Stomach (tissue), 9 donors: ENCODE results near the gene E2F6. TPM values are rescaled to one million over a fixed set of nuclear protein-coding genes. Genes with fewer than 3 reads are reported as not detected.

Experiments
- DNase-seq, 2 donors: peaks; one replicate each; pipeline versions ENCODE4 v3.0.0 to v3.0.0-alpha.2; 2013 to 2019
- H3K27ac ChIP-seq, 5 donors: fragments of 200-600 bp in 4 of 5; sonication (generic) in 4 of 5; one replicate each; pipeline ENCODE4 v1.5.1; 2013 to 2019; ENCODE audit warnings: mild to moderate bottlenecking in 1 of 5, moderate library complexity in 1 of 5
- H3K27me3 ChIP-seq, 3 donors: fragments of 200-600 bp; sonication (generic); one replicate each; pipeline ENCODE4 v1.5.1; 2017 to 2019; ENCODE audit warnings: mixed run types in 1 of 3
- H3K36me3 ChIP-seq, 4 donors: fragments of 200-600 bp; sonication (generic); 1 replicate in 3 of 4; 2 replicates in 1 of 4; pipeline ENCODE4 v1.5.1; 2016 to 2019
- H3K4me1 ChIP-seq, 4 donors: fragments of 200-600 bp; sonication (generic); one replicate each; pipeline ENCODE4 v1.5.1; 2016 to 2019
- H3K4me3 ChIP-seq, 4 donors: fragments of 200-600 bp; sonication (generic) in 3 of 4; one replicate each; pipeline ENCODE4 v1.5.1; 2016 to 2019; ENCODE audit warnings: mild to moderate bottlenecking in 1 of 4
- H3K9me3 ChIP-seq, 4 donors: fragments of 200-600 bp; sonication (generic); one replicate each; pipeline ENCODE4 v1.5.1; 2016 to 2019
- EP300 ChIP-seq: sonication (generic); formaldehyde crosslinking; IDR thresholded peaks from one replicate; pipeline ENCODE4 v1.6.1; 2017; ENCODE audit warnings: antibody characterized with exemption
- POLR2A ChIP-seq, 4 donors: fragments of 450-650 bp; IDR thresholded peaks; one replicate each; pipeline ENCODE4 v1.6.1; 2016; ENCODE audit warnings: antibody characterized with exemption in 4 of 4, control low read depth in 2 of 4, mild to moderate bottlenecking in 1 of 4, moderate library complexity in 1 of 4
- POLR2AphosphoS5 ChIP-seq, 3 donors: sonication (generic); formaldehyde crosslinking; IDR thresholded peaks; one replicate each; pipeline ENCODE4 v1.6.1; 2016; ENCODE audit warnings: antibody characterized with exemption in 3 of 3
- WGBS, 5 donors: extraction: QIAGEN DNeasy Blood & Tissue Kit in 3 of 5; methylation state at CpG; one replicate each; pipeline versions ENCODE4 v1.1.5 to v1.1.7; 2013 to 2018; 5-methylcytosine and 5-hydroxymethylcytosine counted together
- intact Hi-C: fragments of 100-400 bp; cut with DNase I; formaldehyde crosslinking; loops from one replicate; pipeline ENCODE4 v1.15.1; 2023; ENCODE audit warnings: low total_unique reads
- polyA plus RNA-seq, 3 donors: library from polyadenylated mRNA; stranded (reverse); fragments of 200-250 nt; gene quantifications; one replicate each; pipeline ENCODE4 v1.2.3, GENCODE V29; 2013
- total RNA-seq, 5 donors: library from RNA; depleted of rRNA; stranded (reverse); fragments of >200 nt; gene quantifications; one replicate each; pipeline versions ENCODE4 v1.1.0 to v1.2.3, GENCODE V29; 2014 to 2016
- TF ChIP-seq, protein P1 (sequence below), 7 experiments: fragments of 450-650 bp in 4 of 7; fragments of 200-600 bp in 3 of 7; sonication (generic) in 3 of 7; IDR thresholded peaks; one replicate each; pipeline ENCODE4 v1.5.1; 2016 to 2019; ENCODE audit warnings: antibody characterized with exemption in 7 of 7, control low read depth in 2 of 7, mild to moderate bottlenecking in 1 of 7
- donor health status: healthy with polysubstance abuse.
- donor health status: Bipolar disorder and iron deficiency.
- donor health status: healthy.

Gene E2F6
- total and polyA plus RNA-seq, 8 donors: 0.58 to 32.1 (median 10.1) TPM

DNA sequence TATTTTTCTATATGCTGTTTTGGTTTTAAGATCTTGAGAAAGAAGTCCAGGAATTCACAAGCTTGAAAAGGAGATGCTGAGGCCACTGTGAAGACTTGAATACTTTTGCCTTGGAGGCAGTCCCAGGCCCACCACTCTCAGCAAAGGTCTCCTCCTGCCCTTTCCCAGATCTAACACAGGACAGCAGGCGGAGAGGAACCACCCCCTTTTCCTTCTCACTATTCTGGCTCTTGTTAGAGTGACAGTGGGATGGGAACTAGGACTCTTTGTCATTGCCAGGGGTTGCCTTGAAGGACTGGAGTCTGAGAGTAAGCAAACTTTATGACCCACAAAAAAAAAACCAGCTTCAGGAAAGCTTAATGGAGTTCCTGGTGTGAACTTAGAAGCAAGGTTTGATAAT is 54.7 kb downstream of the E2F6 start:
- Histone ChIP-seq H3K27me3 (no peaks in the 10 kb centered on the region), H3K36me3 (no peaks in the 10 kb centered on the region), H3K4me3 (peak overlapping the region; percentile 26 to 42 (median 40)), H3K9me3 (no peaks in the 10 kb centered on the region), H3K27ac (peak overlapping the region in 1 of 5 donors; percentile 0), H3K4me1 (peaks cover 4 to 21% (median 13%) of the 10 kb centered on the region in 4 donors)
- TF ChIP-seq, protein P1, sequence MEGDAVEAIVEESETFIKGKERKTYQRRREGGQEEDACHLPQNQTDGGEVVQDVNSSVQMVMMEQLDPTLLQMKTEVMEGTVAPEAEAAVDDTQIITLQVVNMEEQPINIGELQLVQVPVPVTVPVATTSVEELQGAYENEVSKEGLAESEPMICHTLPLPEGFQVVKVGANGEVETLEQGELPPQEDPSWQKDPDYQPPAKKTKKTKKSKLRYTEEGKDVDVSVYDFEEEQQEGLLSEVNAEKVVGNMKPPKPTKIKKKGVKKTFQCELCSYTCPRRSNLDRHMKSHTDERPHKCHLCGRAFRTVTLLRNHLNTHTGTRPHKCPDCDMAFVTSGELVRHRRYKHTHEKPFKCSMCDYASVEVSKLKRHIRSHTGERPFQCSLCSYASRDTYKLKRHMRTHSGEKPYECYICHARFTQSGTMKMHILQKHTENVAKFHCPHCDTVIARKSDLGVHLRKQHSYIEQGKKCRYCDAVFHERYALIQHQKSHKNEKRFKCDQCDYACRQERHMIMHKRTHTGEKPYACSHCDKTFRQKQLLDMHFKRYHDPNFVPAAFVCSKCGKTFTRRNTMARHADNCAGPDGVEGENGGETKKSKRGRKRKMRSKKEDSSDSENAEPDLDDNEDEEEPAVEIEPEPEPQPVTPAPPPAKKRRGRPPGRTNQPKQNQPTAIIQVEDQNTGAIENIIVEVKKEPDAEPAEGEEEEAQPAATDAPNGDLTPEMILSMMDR (IDR thresholded peaks at IDR 0.05): no peak
- TF ChIP-seq EP300 (no peak), POLR2AphosphoS5 (IDR thresholded peaks at IDR 0.05) (no peak), POLR2A (IDR thresholded peaks at IDR 0.05) (no peak)
- DNase-seq: peak in 1 of 2 donors; percentile 37
- intact Hi-C loops: loop anchor here (5.0 kb wide), 2 partner anchors 69 to 174 kb away; partner anchors contain the start of gene ROCK2
- 85 to 94% (median 86%) methylated on average over 1 of the region's 1 CpG for WGBS, 5 donors

DNA sequence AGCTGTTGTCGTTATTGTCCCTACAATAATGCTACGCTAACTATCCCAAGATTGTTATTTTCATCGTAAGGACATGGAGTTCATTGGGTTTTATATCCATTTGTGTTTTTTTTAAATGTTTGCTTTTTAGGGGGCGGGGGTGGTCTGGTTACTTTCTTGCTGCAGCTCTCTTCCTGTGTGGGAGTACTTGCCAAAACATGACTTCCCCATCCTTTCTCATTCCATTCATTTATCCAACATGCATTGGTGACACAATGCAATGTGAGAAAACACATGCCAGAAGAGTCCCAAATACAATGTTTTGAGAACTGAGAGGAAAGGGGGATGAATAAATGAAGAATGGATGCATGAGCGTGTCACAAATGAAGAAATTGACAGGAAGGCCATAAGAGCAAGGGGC is 55.9 kb downstream of the E2F6 start:
- Histone ChIP-seq H3K4me1 (peaks cover 12 to 33% (median 24%) of the 10 kb centered on the region in 4 donors), H3K4me3 (no peak overlapping the region), H3K9me3 (no peaks in the 10 kb centered on the region), H3K27me3 (no peaks in the 10 kb centered on the region), H3K27ac (no peak overlapping the region), H3K36me3 (no peaks in the 10 kb centered on the region)
- no peak for DNase-seq
- intact Hi-C loops: loop anchor here (5.0 kb wide), 2 partner anchors 68 to 173 kb away; partner anchors contain the start of gene ROCK2
- no peak for TF ChIP-seq EP300
- no peak for TF ChIP-seq POLR2A (IDR thresholded peaks at IDR 0.05)
- no peak for TF ChIP-seq POLR2AphosphoS5 (IDR thresholded peaks at IDR 0.05)
- TF ChIP-seq, protein P1 (IDR thresholded peaks at IDR 0.05): no peak
- WGBS, 5 donors: 82 to 92% (median 91%) methylated on average over 5 of the region's 5 CpGs

DNA sequence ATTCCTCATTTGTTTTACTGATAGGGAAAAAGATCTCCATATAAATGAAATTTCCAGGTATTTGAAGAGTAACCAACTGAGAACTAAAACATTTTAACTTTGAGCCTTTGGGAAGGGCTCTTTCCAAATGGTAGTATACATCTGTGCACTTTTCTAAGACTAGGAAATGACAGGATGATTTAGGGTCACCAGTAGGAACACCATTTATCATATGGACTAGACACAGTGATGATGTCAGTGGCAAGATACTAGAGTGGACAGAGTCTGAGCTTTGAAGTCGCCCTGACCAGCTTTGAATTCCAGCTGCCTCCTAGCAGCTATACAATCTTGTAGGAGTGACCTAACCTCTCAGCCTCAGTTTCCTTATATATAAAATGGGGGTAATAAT is 56.4 kb downstream of the E2F6 start:
- no peak overlapping the region for H3K27ac ChIP-seq
- H3K4me1 ChIP-seq: peaks cover 12 to 38% (median 25%) of the 10 kb centered on the region in 4 donors
- TF ChIP-seq, protein P1 (IDR thresholded peaks at IDR 0.05): no peak
- TF ChIP-seq EP300 (no peak), POLR2A (IDR thresholded peaks at IDR 0.05) (no peak), POLR2AphosphoS5 (IDR thresholded peaks at IDR 0.05) (no peak)
- H3K9me3 ChIP-seq: no peaks in the 10 kb centered on the region
- no peak for DNase-seq
- no peaks in the 10 kb centered on the region for H3K36me3 ChIP-seq
- H3K4me3 ChIP-seq: no peak overlapping the region
- no peaks in the 10 kb centered on the region for H3K27me3 ChIP-seq
- WGBS, 5 donors: 81 to 98% (median 89%) methylated on average over 1 of the region's 1 CpG
- intact Hi-C loops: no loop called here

DNA sequence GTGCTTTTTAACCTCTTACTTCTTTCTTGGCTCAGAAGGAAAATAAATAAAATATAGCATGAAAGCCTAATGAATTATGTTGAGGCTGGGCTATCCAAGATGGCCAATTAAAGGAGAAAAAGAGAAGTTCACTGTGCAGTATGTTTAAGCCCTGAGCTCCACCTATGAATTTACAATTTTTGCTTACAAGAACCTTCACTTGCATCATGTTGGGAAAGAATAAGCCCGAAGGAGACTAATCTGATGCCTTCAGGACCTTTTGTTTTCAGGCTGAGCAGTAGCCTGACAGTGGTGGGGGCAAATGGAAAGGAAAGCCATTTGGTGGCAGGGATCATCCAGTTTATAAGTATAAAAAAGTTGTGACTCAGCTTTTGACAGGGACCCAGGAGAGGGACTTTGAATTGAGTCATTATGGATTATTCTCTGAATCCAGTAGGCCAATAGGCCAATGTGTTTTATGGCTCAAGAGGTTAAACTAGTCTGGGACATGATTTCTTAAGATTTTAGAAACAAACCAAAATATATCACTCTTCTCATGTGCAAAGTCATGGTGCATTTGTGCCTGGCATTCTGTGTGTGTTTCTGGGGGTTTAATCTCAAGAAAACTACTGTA is 56.9 kb downstream of the E2F6 start:
- no peaks in the 10 kb centered on the region for H3K36me3 ChIP-seq
- peaks cover 12 to 39% (median 25%) of the 10 kb centered on the region in 4 donors for H3K4me1 ChIP-seq
- H3K27me3 ChIP-seq: no peaks in the 10 kb centered on the region
- no peaks in the 10 kb centered on the region for H3K9me3 ChIP-seq
- intact Hi-C loops: no loop called here
- no peak for DNase-seq
- 73 to 92% (median 78%) methylated on average over 1 of the region's 1 CpG for WGBS, 5 donors
- H3K27ac ChIP-seq: no peak overlapping the region
- H3K4me3 ChIP-seq: no peak overlapping the region
- no peak for TF ChIP-seq EP300
- TF ChIP-seq, protein P1 (IDR thresholded peaks at IDR 0.05): no peak
- no peak for TF ChIP-seq POLR2A (IDR thresholded peaks at IDR 0.05)
- TF ChIP-seq POLR2AphosphoS5 (IDR thresholded peaks at IDR 0.05): no peak
